HG02642 (cell line): ENCODE results near the gene AKR1C2.

Experiments
- ATAC-seq: cut with Tn5 transposase; IDR thresholded peaks from one replicate; pipeline ENCODE4 v1.9.1; 2021; ENCODE audit warnings: mild to moderate bottlenecking; ENCODE audit not compliant: unreplicated experiment, poor library complexity

AKR1C2 gene

DNA sequence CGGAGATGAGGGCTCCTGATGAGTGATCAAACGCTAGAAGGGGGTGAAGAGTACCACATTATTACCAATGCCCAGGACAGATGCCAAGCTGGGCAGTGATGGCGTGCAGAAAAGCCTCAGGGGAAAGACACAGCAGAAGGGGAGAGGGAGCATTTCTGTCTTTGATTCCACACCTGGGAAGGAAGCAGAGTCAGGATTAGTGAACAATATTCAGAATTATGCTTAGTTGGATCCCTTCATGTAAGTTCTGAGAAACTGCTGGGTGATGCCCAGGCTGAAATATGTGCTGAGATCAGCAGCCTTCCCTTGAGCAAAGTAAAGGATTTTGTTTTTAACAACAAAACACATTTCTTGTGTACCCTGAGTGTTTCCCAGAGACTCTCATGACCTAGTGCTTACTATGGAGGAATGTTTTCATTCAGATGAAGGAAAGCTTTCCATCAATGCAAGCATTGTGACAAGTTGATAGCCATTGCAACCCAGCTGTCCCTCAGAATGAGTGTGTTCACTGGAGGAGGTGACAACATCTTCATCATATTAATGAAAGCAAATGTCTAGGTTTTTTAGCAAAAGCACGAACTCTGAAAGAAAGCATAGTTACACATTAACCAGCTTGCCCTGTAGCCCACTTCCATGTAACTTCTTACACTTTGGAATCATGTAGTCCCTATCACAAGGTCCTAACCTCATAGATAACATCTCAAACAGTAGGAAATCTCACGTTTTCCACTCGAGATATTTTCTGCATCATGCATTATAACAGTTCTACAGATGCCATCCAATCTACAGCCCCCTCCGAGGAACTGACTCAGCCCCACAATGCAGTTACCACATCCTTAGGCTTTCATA is 64.2 kb downstream of the AKR1C2 start:
- no peak for ATAC-seq
